AG04450 (cell line): ENCODE data around the gene RNFT2. TPM values are rescaled to one million over a fixed set of nuclear protein-coding genes. Genes with fewer than 3 reads are reported as not detected.

ENCODE experiments used
- CTCF ChIA-PET: fragments of 300-600, 350-600 bp; formaldehyde crosslinking; extraction: SDS; loops from one replicate; lab custom pipeline; 2022; ENCODE audit warnings: antibody characterized with exemption, inconsistent platforms; lab: Charles Lee
- POLR2A ChIA-PET: fragments of 350-600 bp; formaldehyde crosslinking; extraction: SDS; loops from one replicate; lab custom pipeline; 2021; ENCODE audit warnings: antibody characterized with exemption, inconsistent platforms; lab: Yijun Ruan, JAX
- DNase-seq: peaks from one replicate; pipeline ENCODE4 v3.0.0-alpha.2; 2011; ENCODE audit warnings: low read depth, low spot score
- H3K27ac ChIP-seq: one replicate; pipeline ENCODE4 v1.5.1; 2012; ENCODE audit warnings: low read depth, low read length, control low read depth
- H3K27me3 ChIP-seq: one replicate; pipeline ENCODE4 v1.6.0; 2012; ENCODE audit warnings: low read length; ENCODE audit not compliant: control insufficient read depth, insufficient read depth
- H3K4me3 ChIP-seq: 2 replicates; pipeline ENCODE4 v1.5.1; 2011; ENCODE audit warnings: mild to moderate bottlenecking, low read depth, low read length, control low read depth
- H3K9me3 ChIP-seq: 2 replicates; pipeline ENCODE4 v1.5.1; 2012; ENCODE audit warnings: low read length; ENCODE audit not compliant: control insufficient read depth, insufficient read depth
- CTCF ChIP-seq: IDR thresholded peaks from 2 replicates; pipeline ENCODE4 v1.5.1; 2011; ENCODE audit warnings: low read depth, low read length, control low read depth, inconsistent platforms
- polyA plus RNA-seq: library from polyadenylated mRNA; depleted of rRNA; stranded (reverse); fragments of >200 nt; gene quantifications from 2 replicates; pipeline ENCODE4 v1.2.3, GENCODE V29; 2011

The RNFT2 gene
- polyA plus RNA-seq, 1 experiment, result 2.3 TPM

GRCh38 chr12:116765271-116765670 lies 27.2 kb downstream of the RNFT2 start:
- Histone ChIP-seq H3K9me3 (no peaks in the 10 kb centered on the region), H3K27me3 (no peaks in the 10 kb centered on the region), H3K4me3 (no peak overlapping the region), H3K27ac (no peak overlapping the region)
- TF ChIP-seq CTCF, result no peak
- DNase-seq, result no peak
- CTCF ChIA-PET, result interaction anchor here (0.5 kb wide), 1 partner anchor 340 kb away, joined by 4 read pairs; no protein-coding TSS in a partner anchor
- POLR2A ChIA-PET, result no interaction called here

- DNase-seq, result no peak
- no peak overlapping the region for H3K27ac ChIP-seq
- no peak for TF ChIP-seq CTCF
- ChIA-PET POLR2A (no interaction called here), CTCF (no interaction called here)
- no peaks in the 10 kb centered on the region for H3K27me3 ChIP-seq
- no peak overlapping the region for H3K4me3 ChIP-seq
- H3K9me3 ChIP-seq, result no peaks in the 10 kb centered on the region
Observed at GRCh38 chr12:116766285-116766684, 28.2 kb downstream of the RNFT2 start.

- no peak for DNase-seq
- ChIA-PET POLR2A (no interaction called here), CTCF (no interaction called here)
- Histone ChIP-seq H3K27ac (no peak overlapping the region), H3K4me3 (no peak overlapping the region), H3K27me3 (no peaks in the 10 kb centered on the region), H3K9me3 (no peaks in the 10 kb centered on the region)
- TF ChIP-seq CTCF, result no peak
Observed at GRCh38 chr12:116766746-116767145, 28.6 kb downstream of the RNFT2 start.

- POLR2A ChIA-PET, result no interaction called here
- CTCF ChIA-PET, result no interaction called here
- DNase-seq, result no peak
- no peak overlapping the region for H3K27ac ChIP-seq
- no peaks in the 10 kb centered on the region for H3K9me3 ChIP-seq
- TF ChIP-seq CTCF, result no peak
- H3K4me3 ChIP-seq, result no peak overlapping the region
- H3K27me3 ChIP-seq, result no peaks in the 10 kb centered on the region
Observed at GRCh38 chr12:116771651-116772050, 33.5 kb downstream of the RNFT2 start.

- H3K27me3 ChIP-seq, result no peaks in the 10 kb centered on the region
- POLR2A ChIA-PET, result no interaction called here
- CTCF ChIA-PET, result no interaction called here
- no peak for DNase-seq
- no peak overlapping the region for H3K27ac ChIP-seq
- no peak overlapping the region for H3K4me3 ChIP-seq
- no peak for TF ChIP-seq CTCF
- H3K9me3 ChIP-seq, result no peaks in the 10 kb centered on the region
Observed at GRCh38 chr12:116773276-116773731, 35.2 kb downstream of the RNFT2 start.
